Heart right ventricle (tissue), 16 donors: ENCODE data around the gene SET. TPM values are rescaled to one million over a fixed set of nuclear protein-coding genes. Genes with fewer than 3 reads are reported as not detected.

Source experiments
- ATAC-seq, 8 donors: fragments of 200-7000 bp; cut with Tn5 transposase; one replicate each; pipeline ENCODE4 v1.9.1; 2020; ENCODE audit warnings: mild to moderate bottlenecking in 8 of 8, moderate library complexity in 8 of 8, moderate number of reproducible peaks in 1 of 8
- DNase-seq, 2 donors: peaks; one replicate each; pipeline ENCODE4 v3.0.0-alpha.2; 2020
- H3K27ac ChIP-seq, 10 donors: fragments of 200-600 bp; sonication (generic) in 2 of 10; one replicate each; pipeline versions ENCODE4 v1.5.0 to v1.8.0; 2020 to 2022; ENCODE audit warnings: mild to moderate bottlenecking in 3 of 10
- H3K27me3 ChIP-seq, 7 donors: fragments of 200-600 bp; one replicate each; pipeline ENCODE4 v1.8.0; 2021 to 2022; ENCODE audit warnings: mild to moderate bottlenecking in 2 of 7
- H3K36me3 ChIP-seq, 9 donors: fragments of 200-600 bp; sonication (generic) in 1 of 9; one replicate each; pipeline versions ENCODE4 v1.5.0 to v1.8.0; 2020 to 2022; ENCODE audit warnings: mild to moderate bottlenecking in 2 of 9
- H3K4me1 ChIP-seq, 9 donors: fragments of 200-600 bp; sonication (generic) in 1 of 9; one replicate each; pipeline versions ENCODE4 v1.5.0 to v1.8.0; 2020 to 2022; ENCODE audit warnings: mild to moderate bottlenecking in 4 of 9
- H3K4me3 ChIP-seq, 10 donors: fragments of 200-600 bp; sonication (generic) in 2 of 10; one replicate each; pipeline versions ENCODE4 v1.5.0 to v1.8.0; 2020 to 2022; ENCODE audit warnings: mild to moderate bottlenecking in 7 of 10, moderate library complexity in 2 of 10
- H3K9me3 ChIP-seq, 11 donors: fragments of 200-600 bp in 10 of 11; sonication (generic) in 2 of 11; one replicate each; pipeline versions ENCODE4 v1.5.0 to v1.8.0; 2013 to 2022; ENCODE audit warnings: mild to moderate bottlenecking in 2 of 11, control low read depth in 1 of 11, moderate library complexity in 1 of 11
- WGBS, 2 donors: extraction: QIAGEN DNeasy Blood & Tissue Kit; methylation state at CpG; one replicate each; pipeline ENCODE4 v1.1.7; 2013; ENCODE audit warnings: inconsistent platforms in 1 of 2; 5-methylcytosine and 5-hydroxymethylcytosine counted together
- intact Hi-C, 10 donors: fragments of 100-400 bp; cut with DNase I; formaldehyde crosslinking; loops; one replicate each; pipeline versions ENCODE4 v1.11.1 to v1.14.2; 2022
- polyA plus RNA-seq, 2 donors: library from polyadenylated mRNA; stranded (reverse); fragments of 200-250 nt; gene quantifications; one replicate each; pipeline ENCODE4 v1.2.3, GENCODE V29; 2013
- total RNA-seq, 10 donors: library from RNA; stranded (reverse); fragmentation: NEBNext Ultra II Directional in 3 of 10; extraction: Animal tissue kit (Norgen Biotek cat#: 25700) in 3 of 10; gene quantifications; one replicate each; pipeline versions ENCODE4 v1.2.1 to v1.2.4, GENCODE V29; 2021 to 2023
- TF ChIP-seq, protein P1 (sequence below), 9 donors: fragments of 200-600 bp; sonication (generic) in 2 of 9; IDR thresholded peaks; one replicate each; pipeline versions ENCODE4 v1.5.0 to v1.8.0; 2021 to 2022; ENCODE audit warnings: antibody characterized with exemption in 9 of 9, mild to moderate bottlenecking in 5 of 9, moderate library complexity in 1 of 9
- donor health status: Arrhythmogenic right ventricular cardiomyopathy.
- donor health status: ischemic (EF 13 %, LVEDD 7.1; RV severe dilation, severe dysfunction).
- donor health status: healthy with polysubstance abuse.
- donor health status: DM: no; HTN: yes; CAD: no.
- donor health status: DM: no; HTN: no; CAD: no.
- donor health status: ischemic (EF 25% LVEDD 6.9; RV normal size, moderate dysfunction).
- donor health status: ischemic (EF 25% LVEDD 5.7; RV mildly dilated, moderate dysfunction).
- donor health status: healthy.
- donor health status: DM: yes; HTN: yes; CAD: no.
- donor health status: Ischemic cardiomyopathy.
- donor health status: ischemic (EF 35%, LVEDD 5.7; RV mildly dilated, moderate dysfunction).
- donor health status: nonischemic (EF 11% LVEDD 7.7; RV severe dilation, severe dysfunction).
- donor health status: DM: yes; HTN: yes; CAD: no.
- donor health status: PGD.
- donor health status: ischemic (EF 29% LVEDD 5.4; RV normal size, mild dysfunction).
- donor health status: nonischemic (EF 23%, LVEDD 6.1; RV moderate dilation, normal function).

Gene SET
- total and polyA plus RNA-seq, 12 donors = 87.0 to 228 (median 196) TPM

DNA sequence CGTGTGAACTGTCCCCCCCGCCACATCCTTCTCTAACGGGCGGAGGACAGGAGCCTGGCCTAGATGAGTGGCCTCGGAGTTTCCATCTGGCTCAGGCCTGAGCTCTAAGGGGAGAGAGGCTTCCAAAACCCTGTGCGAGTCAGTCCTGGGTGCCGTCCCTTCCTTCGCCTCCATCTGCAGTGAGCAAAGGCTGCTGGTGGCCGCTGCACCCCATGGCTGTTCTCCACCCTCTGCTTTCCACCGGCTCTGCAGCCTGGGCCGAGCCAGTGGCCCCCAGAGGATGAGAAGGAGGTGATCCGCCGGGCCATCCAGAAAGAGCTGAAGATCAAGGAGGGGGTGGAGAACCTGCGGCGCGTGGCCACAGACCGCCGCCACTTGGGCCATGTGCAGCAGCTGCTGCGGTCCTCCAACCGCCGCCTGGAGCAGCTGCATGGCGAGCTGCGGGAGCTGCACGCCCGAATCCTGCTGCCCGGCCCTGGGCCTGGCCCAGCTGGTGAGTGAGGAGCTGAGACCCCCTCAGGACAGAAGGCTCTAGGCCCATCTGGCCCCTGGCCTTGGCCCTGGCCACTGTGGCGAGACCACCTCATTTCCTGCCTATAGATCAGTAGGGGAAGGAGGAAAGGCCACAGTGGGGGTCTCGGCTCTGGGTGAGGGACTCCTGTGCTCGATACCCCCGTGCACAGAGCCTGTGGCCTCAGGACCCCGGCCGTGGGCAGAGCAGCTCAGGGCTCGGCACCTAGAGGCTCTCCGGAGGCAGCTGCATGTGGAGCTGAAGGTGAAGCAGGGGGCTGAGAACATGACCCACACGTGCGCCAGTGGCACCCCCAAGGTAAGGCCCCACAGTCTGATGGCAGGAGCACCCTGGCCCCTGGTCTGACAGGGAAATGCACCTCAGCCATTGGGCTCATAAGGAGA is 16.3 kb downstream of the SET start:
- peak overlapping the region in 8 of 10 donors; percentile 88 to 96 (median 93) for H3K27ac ChIP-seq
- intact Hi-C loops = no loop called here
- ATAC-seq = no peak

DNA sequence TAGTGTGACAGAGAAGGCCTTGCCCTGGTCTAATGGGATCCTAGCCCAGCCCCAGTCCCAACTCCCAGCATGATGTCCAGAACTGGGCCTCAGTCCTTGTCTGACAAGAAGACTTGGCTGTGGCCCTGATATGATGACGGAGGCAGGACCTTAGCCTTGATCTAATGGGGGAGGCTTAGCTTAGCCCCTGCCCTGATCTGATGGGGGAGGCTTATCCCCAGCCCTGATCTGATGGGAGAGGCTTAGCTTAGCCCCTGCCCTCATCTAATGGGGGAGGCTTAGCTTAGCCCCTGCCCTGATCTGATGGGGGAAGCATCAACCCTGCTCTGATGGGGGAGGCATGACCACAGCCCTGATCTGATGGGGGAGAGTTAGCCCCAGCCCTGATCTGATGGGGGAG is 17.0 kb downstream of the SET start:
- intact Hi-C loops = loop anchor here in 1 of 10 donors (2.0 kb wide), 1 partner anchor 17 kb away; no protein-coding TSS in a partner anchor
- Histone ChIP-seq H3K9me3 (no peaks in the 10 kb centered on the region), H3K4me1 (peaks cover 0 to 23% (median 15%) of the 10 kb centered on the region in 9 donors), H3K36me3 (peaks cover 0 to 9% (median 0%) of the 10 kb centered on the region in 9 donors), H3K4me3 (no peak overlapping the region), H3K27ac (no peak overlapping the region), H3K27me3 (no peaks in the 10 kb centered on the region)
- 84 to 94% methylated on average over 1 of the region's 1 CpG for WGBS, 2 donors
- TF ChIP-seq, protein P1, sequence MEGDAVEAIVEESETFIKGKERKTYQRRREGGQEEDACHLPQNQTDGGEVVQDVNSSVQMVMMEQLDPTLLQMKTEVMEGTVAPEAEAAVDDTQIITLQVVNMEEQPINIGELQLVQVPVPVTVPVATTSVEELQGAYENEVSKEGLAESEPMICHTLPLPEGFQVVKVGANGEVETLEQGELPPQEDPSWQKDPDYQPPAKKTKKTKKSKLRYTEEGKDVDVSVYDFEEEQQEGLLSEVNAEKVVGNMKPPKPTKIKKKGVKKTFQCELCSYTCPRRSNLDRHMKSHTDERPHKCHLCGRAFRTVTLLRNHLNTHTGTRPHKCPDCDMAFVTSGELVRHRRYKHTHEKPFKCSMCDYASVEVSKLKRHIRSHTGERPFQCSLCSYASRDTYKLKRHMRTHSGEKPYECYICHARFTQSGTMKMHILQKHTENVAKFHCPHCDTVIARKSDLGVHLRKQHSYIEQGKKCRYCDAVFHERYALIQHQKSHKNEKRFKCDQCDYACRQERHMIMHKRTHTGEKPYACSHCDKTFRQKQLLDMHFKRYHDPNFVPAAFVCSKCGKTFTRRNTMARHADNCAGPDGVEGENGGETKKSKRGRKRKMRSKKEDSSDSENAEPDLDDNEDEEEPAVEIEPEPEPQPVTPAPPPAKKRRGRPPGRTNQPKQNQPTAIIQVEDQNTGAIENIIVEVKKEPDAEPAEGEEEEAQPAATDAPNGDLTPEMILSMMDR (IDR thresholded peaks at IDR 0.05) = no peak
- no peak for DNase-seq
- no peak for ATAC-seq

More for the DNA sequence above, 16.3 kb downstream of the SET start:
- H3K9me3 ChIP-seq = no peaks in the 10 kb centered on the region
- 87 to 90% methylated on average over 36 of the region's 36 CpGs for WGBS, 2 donors
- peak overlapping the region in 1 of 10 donors; percentile 88 for H3K4me3 ChIP-seq
- H3K36me3 ChIP-seq = peaks cover 0 to 5% (median 0%) of the 10 kb centered on the region in 9 donors
- no peaks in the 10 kb centered on the region for H3K27me3 ChIP-seq
- H3K4me1 ChIP-seq = peaks cover 0 to 24% (median 15%) of the 10 kb centered on the region in 9 donors
- TF ChIP-seq, protein P1 (IDR thresholded peaks at IDR 0.05) = no peak
- DNase-seq = no peak

DNA sequence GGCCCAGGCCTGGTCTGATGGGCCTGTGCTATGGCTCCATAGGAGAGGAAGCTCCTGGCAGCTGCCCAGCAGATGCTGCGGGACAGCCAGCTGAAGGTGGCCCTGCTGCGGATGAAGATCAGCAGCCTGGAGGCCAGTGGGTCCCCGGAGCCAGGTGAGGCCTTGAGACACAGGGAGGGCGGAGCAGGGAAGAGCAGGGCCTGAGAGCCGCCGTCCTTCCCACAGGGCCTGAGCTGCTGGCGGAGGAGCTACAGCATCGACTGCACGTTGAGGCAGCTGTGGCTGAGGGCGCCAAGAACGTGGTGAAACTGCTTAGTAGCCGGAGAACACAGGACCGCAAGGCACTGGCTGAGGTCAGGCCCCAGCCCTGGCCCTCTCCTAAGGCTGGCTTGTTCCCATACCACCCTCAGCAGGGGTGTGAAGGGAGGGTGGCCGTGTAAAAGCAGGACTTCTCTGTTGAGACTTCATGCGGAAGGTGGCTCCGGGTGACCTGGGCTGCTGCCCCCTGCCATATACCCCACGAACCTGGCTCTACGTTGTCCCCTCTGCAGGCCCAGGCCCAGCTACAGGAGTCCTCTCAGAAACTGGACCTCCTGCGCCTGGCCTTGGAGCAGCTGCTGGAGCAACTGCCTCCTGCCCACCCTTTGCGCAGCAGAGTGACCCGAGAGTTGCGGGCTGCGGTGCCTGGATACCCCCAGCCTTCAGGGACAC is 17.8 kb downstream of the SET start:
- intact Hi-C loops = loop anchor here in 1 of 10 donors (2.0 kb wide), 1 partner anchor 16 kb away; no protein-coding TSS in a partner anchor
- DNase-seq = no peak
- H3K27me3 ChIP-seq = no peaks in the 10 kb centered on the region
- ATAC-seq = no peak
- H3K9me3 ChIP-seq = no peaks in the 10 kb centered on the region
- no peak overlapping the region for H3K27ac ChIP-seq
- no peak overlapping the region for H3K4me3 ChIP-seq
- WGBS, 2 donors = 85 to 87% methylated on average over 23 of the region's 23 CpGs
- peaks cover 0 to 15% (median 8%) of the 10 kb centered on the region in 9 donors for H3K4me1 ChIP-seq
- H3K36me3 ChIP-seq = peaks cover 0 to 16% (median 0%) of the 10 kb centered on the region in 9 donors
- TF ChIP-seq, protein P1 (IDR thresholded peaks at IDR 0.05) = no peak

DNA sequence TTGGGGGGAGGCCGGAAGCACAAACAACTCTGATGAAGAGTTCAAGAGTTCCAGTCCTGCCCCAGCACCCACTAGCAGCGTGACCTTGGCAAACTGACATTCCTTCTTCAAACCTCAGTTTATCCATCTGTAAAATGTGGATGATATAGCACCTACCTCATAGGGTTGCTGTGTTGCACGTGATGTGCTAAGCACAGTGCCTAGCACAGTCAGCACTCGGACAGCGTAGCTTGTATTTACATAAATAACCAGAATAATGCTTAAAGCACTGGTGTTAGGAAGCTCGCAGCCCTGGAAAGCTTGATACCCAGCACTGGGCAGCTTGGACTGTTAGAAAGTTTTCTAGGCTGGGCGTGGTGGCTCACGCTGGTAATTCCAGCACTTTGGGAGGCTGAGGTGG is 18.4 kb downstream of the SET start:
- no peak for DNase-seq

More for the DNA sequence above, 18.4 kb downstream of the SET start:
- no peaks in the 10 kb centered on the region for H3K9me3 ChIP-seq
- H3K27me3 ChIP-seq = no peaks in the 10 kb centered on the region
- no peak overlapping the region for H3K4me3 ChIP-seq
- WGBS, 2 donors = 95 to 96% methylated on average over 8 of the region's 8 CpGs
- TF ChIP-seq, protein P1 (IDR thresholded peaks at IDR 0.05) = no peak
- no peak for ATAC-seq
- H3K4me1 ChIP-seq = peaks cover 0 to 11% (median 5%) of the 10 kb centered on the region in 9 donors
- H3K36me3 ChIP-seq = peaks cover 0 to 22% (median 0%) of the 10 kb centered on the region in 9 donors
- no peak overlapping the region for H3K27ac ChIP-seq
- intact Hi-C loops = loop anchor here in 1 of 10 donors (2.0 kb wide), 1 partner anchor 15 kb away; no protein-coding TSS in a partner anchor
